HepG2 (cell line): ENCODE measurements around the gene CCDC196. TPM values are rescaled to one million over a fixed set of nuclear protein-coding genes. Genes with fewer than 3 reads are reported as not detected.

Experiments used
- CCDC6 ChIP-seq: sonication (generic); formaldehyde crosslinking; IDR thresholded peaks from 2 replicates; pipeline ENCODE4 v1.8.1; 2022; ENCODE audit warnings: mild to moderate bottlenecking, missing genetic modification reagents, moderate library complexity
- CEBPZ ChIP-seq: IDR thresholded peaks from 2 replicates; pipeline ENCODE4 v1.6.1; 2012; ENCODE audit warnings: low read length, improper control_type of control experiment
- CENPX ChIP-seq: sonication (generic); formaldehyde crosslinking; IDR thresholded peaks from 2 replicates; pipeline ENCODE4 v1.9.0; 2021; ENCODE audit warnings: mild to moderate bottlenecking, missing genetic modification reagents, moderate library complexity
- EHMT2 ChIP-seq: fragments of 200-600 bp; sonication (generic); IDR thresholded peaks from 2 replicates; pipeline ENCODE4 v1.7.0; 2017; ENCODE audit warnings: antibody characterized with exemption, low read depth, low read length, borderline replicate concordance
- KDM3A ChIP-seq: IDR thresholded peaks from 2 replicates; pipeline ENCODE4 v1.6.1; 2018; ENCODE audit warnings: low read depth, missing compliant biosample characterization
- MLLT10 ChIP-seq: sonication (generic); formaldehyde crosslinking; IDR thresholded peaks from 2 replicates; pipeline ENCODE4 v1.4.0; 2020; ENCODE audit warnings: missing genetic modification reagents
- POLR2G ChIP-seq: fragments of 200-400 bp; formaldehyde crosslinking; IDR thresholded peaks from 2 replicates; pipeline ENCODE4 v1.6.1; 2018; ENCODE audit warnings: mild to moderate bottlenecking, low read depth, low read length, moderate library complexity
- PRMT3 ChIP-seq: sonication (generic); formaldehyde crosslinking; IDR thresholded peaks from 2 replicates; pipeline ENCODE4 v1.8.1; 2022; ENCODE audit warnings: low read depth, mild to moderate bottlenecking, moderate library complexity, missing genetic modification reagents, borderline replicate concordance
- PRPF4 ChIP-seq: fragments of 200-400 bp; formaldehyde crosslinking; IDR thresholded peaks from 2 replicates; pipeline ENCODE4 v1.6.1; 2016; ENCODE audit warnings: low read length, low read depth; ENCODE audit not compliant: poor library complexity, severe bottlenecking
- THAP11 ChIP-seq: IDR thresholded peaks from 2 replicates; pipeline ENCODE4 v1.6.1; 2016; ENCODE audit warnings: missing biosample characterization, missing genetic modification reagents
- ZBTB7A ChIP-seq: sonication (generic); formaldehyde crosslinking; IDR thresholded peaks from 2 replicates; pipeline ENCODE4 v1.8.0; 2022; ENCODE audit warnings: mild to moderate bottlenecking, missing genetic modification reagents
- ZFY ChIP-seq: sonication (generic); formaldehyde crosslinking; IDR thresholded peaks from 2 replicates; pipeline ENCODE4 v1.4.0; 2020; ENCODE audit warnings: missing genetic modification reagents
- ZNF17 ChIP-seq: sonication (generic); formaldehyde crosslinking; IDR thresholded peaks from 2 replicates; pipeline ENCODE4 v1.5.0; 2020; ENCODE audit warnings: mild to moderate bottlenecking, missing genetic modification reagents
- ZNF274 ChIP-seq: sonication (generic); formaldehyde crosslinking; IDR thresholded peaks from 2 replicates; pipeline ENCODE4 v1.5.1; 2020; ENCODE audit warnings: mild to moderate bottlenecking, missing genetic modification reagents
- ZNF543 ChIP-seq: sonication (generic); formaldehyde crosslinking; IDR thresholded peaks from 2 replicates; pipeline ENCODE4 v1.4.0; 2020; ENCODE audit warnings: mild to moderate bottlenecking, missing genetic modification reagents
- ZNF607 ChIP-seq: sonication (generic); formaldehyde crosslinking; IDR thresholded peaks from 2 replicates; pipeline ENCODE4 v1.5.1; 2020; ENCODE audit warnings: missing genetic modification reagents, mild to moderate bottlenecking, borderline replicate concordance
- ZNF703 ChIP-seq: sonication (generic); formaldehyde crosslinking; IDR thresholded peaks from 2 replicates; pipeline ENCODE4 v1.5.1; 2020; ENCODE audit warnings: missing genetic modification reagents, mild to moderate bottlenecking, moderate library complexity, borderline replicate concordance
- ZNF788 ChIP-seq: sonication (generic); formaldehyde crosslinking; IDR thresholded peaks from 2 replicates; pipeline ENCODE4 v1.5.0; 2020; ENCODE audit warnings: mild to moderate bottlenecking, missing genetic modification reagents, borderline replicate concordance
- ZNF841 ChIP-seq: sonication (generic); formaldehyde crosslinking; IDR thresholded peaks from 2 replicates; pipeline ENCODE4 v1.8.1; 2023; ENCODE audit warnings: missing genetic modification reagents, borderline replicate concordance
- ZNF878 ChIP-seq: sonication (generic); formaldehyde crosslinking; IDR thresholded peaks from 2 replicates; pipeline ENCODE4 v1.8.1; 2023; ENCODE audit warnings: mild to moderate bottlenecking, missing genetic modification reagents, moderate library complexity
- ZSCAN5A ChIP-seq: sonication (generic); formaldehyde crosslinking; IDR thresholded peaks from 2 replicates; pipeline ENCODE4 v1.8.0; 2022; ENCODE audit warnings: mild to moderate bottlenecking, missing genetic modification reagents, borderline replicate concordance
- polyA plus RNA-seq, 8 experiments: library from polyadenylated mRNA; depleted of rRNA in 3 of 8; stranded (reverse) in 7 of 8; unstranded in 1 of 8; fragments of >200 nt; fragmentation: Illumina TruSeq in 4 of 8; extraction: Trizol in 4 of 8; gene quantifications; 2 replicates each; pipeline versions ENCODE4 v1.2.1 to v1.2.3, GENCODE V29; 2011 to 2016; ENCODE audit warnings: low read depth in 4 of 8, missing spikeins in 1 of 8, mixed read lengths in 1 of 8; ENCODE audit not compliant: insufficient read depth in 1 of 8
- total RNA-seq, 5 experiments: library from RNA; depleted of rRNA; stranded (reverse); fragments of >200 nt; fragmentation: Illumina TruSeq; extraction: Trizol; gene quantifications; 2 replicates each; pipeline ENCODE4 v1.2.3, GENCODE V29; 2016; ENCODE audit warnings: low read depth in 1 of 5

CCDC196 gene
- total and polyA plus RNA-seq, 2 of the 13 experiments (the other 11 are each of a cell fraction or from before 2014, with no cell fraction given) = not detected

- TF ChIP-seq CEBPZ (no peak), ZFY (CRISPR knock-in tag) (peak; percentile 90), ZNF274 (CRISPR knock-in tag) (0 out of 2 replicates have a peak, but pooled peaks have one; percentile 12), CCDC6 (CRISPR knock-in tag) (peak; percentile 93), ZNF788 (CRISPR knock-in tag) (peak; percentile 98), THAP11 (CRISPR knock-in tag) (peak; percentile 85), ZNF841 (CRISPR knock-in tag) (peak; percentile 39; the same call in 1 of the 2 replicates), ZSCAN5A (CRISPR knock-in tag) (peak; percentile 94; the same call in 1 of the 2 replicates), ZNF17 (CRISPR knock-in tag) (no peak), ZNF607 (CRISPR knock-in tag) (peak; percentile 74), ZNF543 (no peak; the same call in none of the 2 replicates), ZBTB7A (no peak), ZNF703 (CRISPR knock-in tag) (no peak), CENPX (no peak), PRPF4 (no peak), PRMT3 (CRISPR knock-in tag) (peak; percentile 77; the same call in 1 of the 2 replicates), MLLT10 (CRISPR knock-in tag) (no peak), ZNF878 (CRISPR knock-in tag) (peak; percentile 71), POLR2G (peak; percentile 87), KDM3A (peak; percentile 71), EHMT2 (no peak)
Observed at GRCh38 chr14:66507722-66508546, 21.8 kb downstream of the CCDC196 start, which contains the start of gene GPHN (continued).
